Gastroesophageal sphincter (tissue), 3 donors: ENCODE results near the gene ATP9B.

Source experiments
- POLR2A ChIP-seq, 2 donors: fragments of 450-650 bp; IDR thresholded peaks; one replicate each; pipeline ENCODE4 v1.6.1; 2017; ENCODE audit warnings: antibody characterized with exemption in 2 of 2, mild to moderate bottlenecking in 2 of 2, moderate library complexity in 1 of 2
- TF ChIP-seq, protein P1 (sequence below), 4 experiments: fragments of 200-600 bp in 2 of 4; fragments of 450-650 bp in 2 of 4; sonication (generic) in 1 of 4; IDR thresholded peaks; one replicate each; pipeline ENCODE4 v1.5.1; 2017 to 2019; ENCODE audit warnings: antibody characterized with exemption in 4 of 4, mild to moderate bottlenecking in 2 of 4, moderate library complexity in 2 of 4

DNA sequence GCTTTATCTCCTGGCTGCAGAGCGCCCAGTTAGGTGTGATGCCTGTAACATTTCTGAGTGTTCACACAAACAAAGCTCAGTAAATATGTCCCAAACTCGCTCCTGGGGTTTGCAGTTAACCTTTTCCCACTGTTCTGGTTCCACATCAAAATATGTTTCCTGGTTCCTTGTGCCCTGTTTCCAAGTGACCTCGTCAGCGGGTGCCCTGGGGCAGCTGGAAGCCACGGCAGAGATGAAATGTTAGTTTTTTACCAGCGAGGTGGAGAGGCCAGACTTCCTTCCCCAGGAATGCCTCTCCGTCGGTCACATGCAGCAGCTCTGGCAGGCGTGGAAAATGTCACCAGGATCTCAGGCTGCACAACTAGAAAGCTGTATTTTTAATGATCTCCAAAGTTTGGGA is 344.7 kb downstream of the ATP9B start:
- TF ChIP-seq, protein P1, sequence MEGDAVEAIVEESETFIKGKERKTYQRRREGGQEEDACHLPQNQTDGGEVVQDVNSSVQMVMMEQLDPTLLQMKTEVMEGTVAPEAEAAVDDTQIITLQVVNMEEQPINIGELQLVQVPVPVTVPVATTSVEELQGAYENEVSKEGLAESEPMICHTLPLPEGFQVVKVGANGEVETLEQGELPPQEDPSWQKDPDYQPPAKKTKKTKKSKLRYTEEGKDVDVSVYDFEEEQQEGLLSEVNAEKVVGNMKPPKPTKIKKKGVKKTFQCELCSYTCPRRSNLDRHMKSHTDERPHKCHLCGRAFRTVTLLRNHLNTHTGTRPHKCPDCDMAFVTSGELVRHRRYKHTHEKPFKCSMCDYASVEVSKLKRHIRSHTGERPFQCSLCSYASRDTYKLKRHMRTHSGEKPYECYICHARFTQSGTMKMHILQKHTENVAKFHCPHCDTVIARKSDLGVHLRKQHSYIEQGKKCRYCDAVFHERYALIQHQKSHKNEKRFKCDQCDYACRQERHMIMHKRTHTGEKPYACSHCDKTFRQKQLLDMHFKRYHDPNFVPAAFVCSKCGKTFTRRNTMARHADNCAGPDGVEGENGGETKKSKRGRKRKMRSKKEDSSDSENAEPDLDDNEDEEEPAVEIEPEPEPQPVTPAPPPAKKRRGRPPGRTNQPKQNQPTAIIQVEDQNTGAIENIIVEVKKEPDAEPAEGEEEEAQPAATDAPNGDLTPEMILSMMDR (IDR thresholded peaks at IDR 0.05): no peak
- TF ChIP-seq POLR2A (IDR thresholded peaks at IDR 0.05): no peak
